Measurements from ENCODE around the gene SAYSD1. TPM values are rescaled to one million over a fixed set of nuclear protein-coding genes. Genes with fewer than 3 reads are reported as not detected.

The SAYSD1 gene
- total and polyA plus RNA-seq, 9 of the 15 experiments (the other 6 are each of a cell fraction or from before 2014, with no cell fraction given): 3.5 to 19.1 (median 12.4) TPM

- TF ChIP-seq ZNF707 (CRISPR knock-in tag; conservative IDR thresholded peaks at IDR 0.05) (no peak), ZNF609 (CRISPR knock-in tag; IDR thresholded peaks at IDR 0.05; ENCODE audit: borderline replicate concordance) (no peak), ZNF551 (CRISPR knock-in tag; IDR thresholded peaks at IDR 0.05) (no peak)
These were observed 57.5 kb downstream of the SAYSD1 start (continued) for GRCh38 chr6:39057251-39058155.

GRCh38 chr6:39056681-39057080, 58.3 kb downstream of the SAYSD1 start:
- H2AFZ ChIP-seq (ENCODE audit: low read depth, low read length): no peak overlapping the region
- peaks cover 19 to 62% of the 10 kb centered on the region in 2 experiments for H3K27me3 ChIP-seq (ENCODE audit: control insufficient read depth in 2 of 2, insufficient read depth in 2 of 2, low read length in 2 of 2)
- WGBS (ENCODE audit: insufficient coverage, low coverage, missing lambda C conversion rate): 20% methylated on average over 9 of the region's 9 CpGs
- in situ Hi-C loops (cut with MboI) (no loop called here), intact Hi-C loops (cut with micrococcal nuclease) (no loop called here)
- H3K4me2 ChIP-seq (ENCODE audit: insufficient read depth, low read length): no peak overlapping the region
- DNase-seq (ENCODE audit: extremely low read depth in 1 of 4, low spot score in 3 of 4) (no peak), ATAC-seq (no peak), FAIRE-seq (peak; percentile 42)
- H3K9me3 ChIP-seq (replicated peaks; ENCODE audit: control insufficient read depth, insufficient read depth, low read depth, low read length): no peaks in the 10 kb centered on the region
- no peak overlapping the region for H3K27ac ChIP-seq (ENCODE audit: extremely low read depth, low read depth, low read length)
- no peak overlapping the region for H3K4me3 ChIP-seq
- H3K9ac ChIP-seq (ENCODE audit: insufficient read depth in 1 of 2, low read depth in 2 of 2, low read length in 2 of 2): no peak overlapping the region
- H3K4me1 ChIP-seq (replicated peaks in 1 of 2; ENCODE audit: control insufficient read depth in 2 of 2, insufficient read depth in 2 of 2, low read length in 2 of 2): no peaks in the 10 kb centered on the region; a peak in 1 of 5 replicates
- peaks cover 14% of the 10 kb centered on the region; the same call in 1 of the 2 replicates for H4K20me1 ChIP-seq (replicated peaks; ENCODE audit: control insufficient read depth, insufficient read depth, low read length)
- TF ChIP-seq ZNF12 (CRISPR knock-in tag; IDR thresholded peaks at IDR 0.05) (no peak), ZBTB11 (CRISPR knock-in tag; IDR thresholded peaks at IDR 0.05) (no peak), TFE3 (CRISPR knock-in tag; IDR thresholded peaks at IDR 0.05) (peak; percentile 74; the same call in 1 of the 2 replicates), MCM2 (IDR thresholded peaks at IDR 0.05; ENCODE audit: low read depth) (no peak), IFI16 (CRISPR knock-in tag; IDR thresholded peaks at IDR 0.05) (no peak)
- BruUV-seq (replicated peaks): no TSS peak
- CTCF ChIA-PET (ENCODE audit: low intra/inter-chr PET ratio): no interaction called here
- no peaks in the 10 kb centered on the region for H3K36me3 ChIP-seq (ENCODE audit: control insufficient read depth, insufficient read depth, low read length)
- POLR2A ChIA-PET: no interaction called here
- no peaks in the 10 kb centered on the region for H3K79me2 ChIP-seq (ENCODE audit: control insufficient read depth, insufficient read depth, low read length)
- H3K9me1 ChIP-seq (ENCODE audit: control insufficient read depth, insufficient read depth, low read length): no peaks in the 10 kb centered on the region
